CD4-positive, alpha-beta T cell (primary cell): ENCODE data around the gene FAAP20. TPM values are rescaled to one million over a fixed set of nuclear protein-coding genes. Genes with fewer than 3 reads are reported as not detected.

Source experiments
- ATAC-seq: fragments of 200-7000 bp; cut with Tn5 transposase; one replicate; pipeline ENCODE4 v1.10.0; 2022; ENCODE audit warnings: mild to moderate bottlenecking; ENCODE audit not compliant: poor library complexity
- CTCF ChIA-PET: fragments of 350-600 bp; sonication (Branson Sonifier 250); formaldehyde crosslinking; loops from one replicate; lab custom pipeline; 2021; ENCODE audit warnings: antibody characterized with exemption, inconsistent platforms; lab: Charles Lee
- POLR2A ChIA-PET: fragments of 350-600 bp; sonication (Branson Sonifier 250); formaldehyde crosslinking; loops from one replicate; lab custom pipeline; 2021; ENCODE audit warnings: antibody characterized with exemption, inconsistent platforms; lab: Charles Lee
- DNase-seq, 14 experiments: peaks; one replicate each; pipeline ENCODE4 v3.0.0-alpha.2; 2013 to 2020; ENCODE audit warnings: mixed read lengths in 2 of 14
- H3K27ac ChIP-seq, 2 donors: one replicate each; pipeline versions ENCODE4 v1.5.1 to v1.7.0; 2013; ENCODE audit warnings: low read length in 2 of 2, low read depth in 1 of 2, mild to moderate bottlenecking in 1 of 2
- H3K27me3 ChIP-seq, 2 experiments: 1 replicate in 1 of 2; 2 replicates in 1 of 2; pipeline versions ENCODE4 v1.6.1 to v1.7.0; 2013; ENCODE audit warnings: low read length in 2 of 2, control low read depth in 1 of 2, mild to moderate bottlenecking in 1 of 2, moderate library complexity in 1 of 2; ENCODE audit not compliant: insufficient read depth in 2 of 2, control insufficient read depth in 1 of 2
- H3K36me3 ChIP-seq: one replicate; pipeline ENCODE4 v1.6.1; 2013; ENCODE audit warnings: low read length, control low read depth; ENCODE audit not compliant: insufficient read depth
- H3K4me1 ChIP-seq: one replicate; pipeline ENCODE4 v1.6.1; 2013; ENCODE audit warnings: low read length, control low read depth; ENCODE audit not compliant: insufficient read depth
- H3K4me3 ChIP-seq: one replicate; pipeline ENCODE4 v1.5.1; 2013; ENCODE audit warnings: mild to moderate bottlenecking, low read length, moderate library complexity
- H3K9me3 ChIP-seq, 2 experiments: 1 replicate in 1 of 2; 2 replicates in 1 of 2; pipeline versions ENCODE4 v1.6.1 to v1.7.0; 2013; ENCODE audit warnings: low read length in 2 of 2, mild to moderate bottlenecking in 2 of 2, control low read depth in 1 of 2, moderate library complexity in 1 of 2; ENCODE audit not compliant: control insufficient read depth in 1 of 2, insufficient read depth in 1 of 2
- H3K27ac Mint-ChIP-seq: one replicate; pipeline ENCODE4 v1.8.0; 2020; ENCODE audit warnings: mixed read lengths
- H3K27me3 Mint-ChIP-seq: one replicate; pipeline ENCODE4 v1.8.0; 2021; ENCODE audit warnings: mixed read lengths
- H3K36me3 Mint-ChIP-seq: one replicate; pipeline ENCODE4 v1.8.0; 2021; ENCODE audit warnings: low read depth, mixed read lengths
- H3K4me1 Mint-ChIP-seq: one replicate; pipeline ENCODE4 v1.8.0; 2021; ENCODE audit warnings: low read depth, mixed read lengths
- H3K4me3 Mint-ChIP-seq: one replicate; pipeline ENCODE4 v1.8.0; 2020; ENCODE audit warnings: mild to moderate bottlenecking, mixed read lengths
- H3K9me3 Mint-ChIP-seq: one replicate; pipeline ENCODE4 v1.8.0; 2020; ENCODE audit warnings: mixed read lengths
- intact Hi-C, 2 experiments: fragments of 100-400 bp; cut with DNase I in 1 of 2; cut with micrococcal nuclease in 1 of 2; formaldehyde crosslinking; loops; one replicate each; pipeline versions ENCODE4 v1.15.1 to v1.9.0; 2023 to 2025; cut with DNase I, micrococcal nuclease
- total RNA-seq, 174 experiments: library from RNA in 2 of 174; stranded (reverse) in 2 of 174; gene quantifications; one replicate each; pipeline ENCODE4 v1.2.3 and lab custom pipeline; 2021 to 2026
- TF ChIP-seq, protein P1 (sequence below): fragments of 200-600 bp; IDR thresholded peaks from one replicate; pipeline ENCODE4 v1.8.0; 2022; ENCODE audit warnings: antibody characterized with exemption, mild to moderate bottlenecking

Gene FAAP20
- total RNA-seq, 2 experiments from 2014 or later: 51.7 to 53.1 TPM

DNA sequence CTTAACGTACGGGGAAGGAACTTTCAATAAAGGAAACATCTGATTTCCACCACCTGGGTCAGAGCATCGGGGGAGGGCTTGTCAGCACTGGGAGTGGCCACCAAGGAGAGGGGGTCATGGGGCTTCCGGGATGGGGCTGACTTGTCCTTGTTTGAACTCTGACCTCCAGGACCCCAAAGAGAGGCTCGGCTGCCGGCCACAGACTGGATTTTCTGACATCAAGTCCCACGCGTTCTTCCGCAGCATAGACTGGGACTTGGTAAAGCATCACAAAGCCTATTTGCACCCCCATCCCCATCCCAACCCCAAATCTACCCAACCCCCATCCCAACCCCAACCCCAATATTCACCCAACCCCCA lies 19.5 kb downstream of the FAAP20 start:
- H3K36me3 ChIP-seq: peaks cover 13% of the 10 kb centered on the region
- no peaks in the 10 kb centered on the region for H3K4me1 Mint-ChIP-seq
- H3K9me3 Mint-ChIP-seq: no peaks in the 10 kb centered on the region
- TF ChIP-seq, protein P1, sequence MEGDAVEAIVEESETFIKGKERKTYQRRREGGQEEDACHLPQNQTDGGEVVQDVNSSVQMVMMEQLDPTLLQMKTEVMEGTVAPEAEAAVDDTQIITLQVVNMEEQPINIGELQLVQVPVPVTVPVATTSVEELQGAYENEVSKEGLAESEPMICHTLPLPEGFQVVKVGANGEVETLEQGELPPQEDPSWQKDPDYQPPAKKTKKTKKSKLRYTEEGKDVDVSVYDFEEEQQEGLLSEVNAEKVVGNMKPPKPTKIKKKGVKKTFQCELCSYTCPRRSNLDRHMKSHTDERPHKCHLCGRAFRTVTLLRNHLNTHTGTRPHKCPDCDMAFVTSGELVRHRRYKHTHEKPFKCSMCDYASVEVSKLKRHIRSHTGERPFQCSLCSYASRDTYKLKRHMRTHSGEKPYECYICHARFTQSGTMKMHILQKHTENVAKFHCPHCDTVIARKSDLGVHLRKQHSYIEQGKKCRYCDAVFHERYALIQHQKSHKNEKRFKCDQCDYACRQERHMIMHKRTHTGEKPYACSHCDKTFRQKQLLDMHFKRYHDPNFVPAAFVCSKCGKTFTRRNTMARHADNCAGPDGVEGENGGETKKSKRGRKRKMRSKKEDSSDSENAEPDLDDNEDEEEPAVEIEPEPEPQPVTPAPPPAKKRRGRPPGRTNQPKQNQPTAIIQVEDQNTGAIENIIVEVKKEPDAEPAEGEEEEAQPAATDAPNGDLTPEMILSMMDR: no peak
- peaks cover 11% of the 10 kb centered on the region for H3K36me3 Mint-ChIP-seq
- no peak overlapping the region for H3K27ac ChIP-seq
- H3K4me3 ChIP-seq: peak overlapping the region; percentile 28
- peaks cover 10% of the 10 kb centered on the region for H3K4me1 ChIP-seq
- ATAC-seq: no peak
- CTCF ChIA-PET: interaction anchor here (1.0 to 1.6 kb wide), 4 partner anchors 21 to 221 kb away, joined by 3 to 10 read pairs (median 4); no protein-coding TSS in a partner anchor
- intact Hi-C loops: no loop called here
- POLR2A ChIA-PET: interaction anchor here (1.5 kb wide), 1 partner anchor 26 kb away, joined by 5 read pairs; no protein-coding TSS in a partner anchor
- H3K27ac Mint-ChIP-seq: no peak overlapping the region
- no peaks in the 10 kb centered on the region for H3K27me3 ChIP-seq
- no peaks in the 10 kb centered on the region for H3K27me3 Mint-ChIP-seq
- peak overlapping the region; percentile 60 for H3K4me3 Mint-ChIP-seq
- peaks cover 0 to 5% of the 10 kb centered on the region in 2 experiments for H3K9me3 ChIP-seq
- no peak for DNase-seq

DNA sequence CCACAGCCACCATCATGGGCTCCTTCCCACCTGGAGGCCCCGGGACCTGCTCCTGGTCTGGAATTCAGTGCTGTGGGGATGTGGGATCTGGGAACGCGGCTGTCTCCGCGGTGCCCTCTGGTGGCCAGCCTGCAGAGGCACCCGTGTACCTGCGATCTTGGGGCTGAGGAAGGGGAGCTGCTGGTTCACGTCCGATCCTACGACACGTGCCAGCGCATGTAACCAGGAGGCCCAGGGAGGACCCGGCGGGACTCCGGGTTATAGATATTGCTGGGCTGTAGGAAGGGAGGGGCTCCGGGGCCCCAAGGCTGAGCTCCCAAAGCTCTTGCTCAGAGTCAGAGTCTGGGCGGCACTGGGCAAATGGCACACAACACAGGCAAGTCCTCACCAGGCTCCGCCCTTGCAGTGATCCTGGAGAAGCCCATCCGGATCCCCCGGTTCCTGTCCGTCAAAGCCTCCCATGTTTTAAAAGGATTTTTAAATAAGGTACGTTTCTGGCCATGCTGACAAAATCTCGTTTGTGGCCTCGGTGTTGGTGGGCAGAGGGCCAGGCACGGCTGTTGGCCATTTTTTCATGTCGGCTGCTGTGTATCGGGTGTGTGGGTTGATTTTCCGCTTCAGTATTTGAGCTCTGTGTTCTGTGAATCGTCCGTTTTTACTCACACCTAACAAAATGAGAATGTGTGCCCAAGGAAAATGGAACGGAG lies 20.1 kb downstream of the FAAP20 start:
- ATAC-seq: peak; percentile 70
- H3K4me3 ChIP-seq: peak overlapping the region; percentile 28

More for the DNA sequence above, 20.1 kb downstream of the FAAP20 start:
- intact Hi-C loops: loop anchor here in 1 of 2 experiments (1.0 kb wide), 2 partner anchors 41 to 83 kb away; no protein-coding TSS in a partner anchor
- no peak overlapping the region for H3K27ac Mint-ChIP-seq
- H3K4me3 Mint-ChIP-seq: peak overlapping the region; percentile 60
- CTCF ChIA-PET: interaction anchor here (0.6 to 1.6 kb wide), 9 partner anchors 10 to 222 kb away, joined by 3 to 10 read pairs (median 3); no protein-coding TSS in a partner anchor
- no peaks in the 10 kb centered on the region for H3K4me1 Mint-ChIP-seq
- H3K36me3 Mint-ChIP-seq: peaks cover 11% of the 10 kb centered on the region
- Histone ChIP-seq H3K27ac (no peak overlapping the region), H3K36me3 (peaks cover 13% of the 10 kb centered on the region), H3K4me1 (peaks cover 10% of the 10 kb centered on the region), H3K9me3 (peaks cover 0 to 5% of the 10 kb centered on the region in 2 experiments), H3K27me3 (no peaks in the 10 kb centered on the region)
- POLR2A ChIA-PET: interaction anchor here (1.1 to 1.5 kb wide), 3 partner anchors 26 to 59 kb away, joined by 3 to 5 read pairs (median 4); no protein-coding TSS in a partner anchor
- DNase-seq: peak in 8 of 14 experiments; percentile 19 to 68 (median 32)
- TF ChIP-seq, protein P1: peak; percentile 79
- no peaks in the 10 kb centered on the region for H3K27me3 Mint-ChIP-seq
- H3K9me3 Mint-ChIP-seq: no peaks in the 10 kb centered on the region
